GM12892 (cell line): ENCODE measurements around the gene LPAR3.

Source experiments
- POLR2A ChIP-seq: IDR thresholded peaks from 2 replicates; pipeline ENCODE4 v1.6.1; 2011; ENCODE audit warnings: low read depth, low read length, control low read depth
- POLR2AphosphoS5 ChIP-seq: IDR thresholded peaks from 2 replicates; pipeline ENCODE4 v1.6.1; 2011; ENCODE audit warnings: low read depth, low read length, control low read depth

DNA sequence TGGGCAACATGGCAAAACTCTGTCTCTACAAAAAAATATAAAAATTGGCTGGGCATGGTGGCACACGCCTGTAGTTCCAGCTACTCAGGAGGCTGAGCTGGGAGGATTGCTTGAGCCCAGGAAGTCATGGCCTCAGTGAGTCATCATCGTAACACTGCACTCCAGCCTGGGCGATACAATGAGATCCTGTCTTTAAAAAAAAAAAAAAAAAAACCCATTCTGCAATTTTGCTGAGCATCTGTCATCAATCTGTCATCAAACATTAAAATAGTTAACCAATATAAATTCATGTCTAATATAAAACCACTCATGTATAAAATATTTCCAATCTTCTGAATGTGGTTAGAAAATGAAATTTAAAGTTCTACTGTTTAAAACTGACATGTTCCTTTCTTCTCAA, 56.9 kb downstream of the LPAR3 start:
- TF ChIP-seq POLR2AphosphoS5 = no peak
- no peak for TF ChIP-seq POLR2A
